Esophagus muscularis mucosa (tissue), 4 donors: ENCODE results near the gene DNAJB1. TPM values are rescaled to one million over a fixed set of nuclear protein-coding genes. Genes with fewer than 3 reads are reported as not detected.

Experiments used
- DNase-seq: peaks from one replicate; pipeline ENCODE4 v3.0.0-alpha.2; 2017; ENCODE audit errors: extremely low spot score
- H3K27ac ChIP-seq, 4 donors: fragments of 200-600 bp; sonication (generic); replicated peaks in 1 of 4; 1 replicate in 3 of 4; 2 replicates in 1 of 4; pipeline ENCODE4 v1.5.1; 2016 to 2019; ENCODE audit warnings: mild to moderate bottlenecking in 1 of 4
- H3K27me3 ChIP-seq, 4 donors: fragments of 200-600 bp; sonication (generic); one replicate each; pipeline versions ENCODE4 v1.5.1 to v1.6.0; 2016 to 2019
- H3K36me3 ChIP-seq, 4 donors: fragments of 200-600 bp; sonication (generic); one replicate each; pipeline ENCODE4 v1.5.1; 2016 to 2019
- H3K4me1 ChIP-seq, 4 donors: fragments of 200-600 bp; sonication (generic); one replicate each; pipeline ENCODE4 v1.5.1; 2016 to 2019
- H3K4me3 ChIP-seq, 4 donors: fragments of 200-600 bp; sonication (generic); 1 replicate in 2 of 4; 2 replicates in 2 of 4; pipeline ENCODE4 v1.5.1; 2016 to 2019; ENCODE audit warnings: mild to moderate bottlenecking in 4 of 4, moderate library complexity in 1 of 4
- H3K9me3 ChIP-seq, 4 donors: fragments of 200-600 bp; sonication (generic); 1 replicate in 3 of 4; 2 replicates in 1 of 4; pipeline ENCODE4 v1.5.1; 2016 to 2019
- CTCF ChIP-seq, 3 experiments: fragments of 200-600 bp in 2 of 3; fragments of 450-650 bp in 1 of 3; sonication (generic) in 2 of 3; IDR thresholded peaks; one replicate each; pipeline ENCODE4 v1.5.1; 2017 to 2019; ENCODE audit warnings: antibody characterized with exemption in 3 of 3, mild to moderate bottlenecking in 2 of 3, moderate library complexity in 1 of 3
- EP300 ChIP-seq: sonication (generic); formaldehyde crosslinking; IDR thresholded peaks from one replicate; pipeline ENCODE4 v1.6.1; 2017; ENCODE audit warnings: antibody characterized with exemption
- POLR2A ChIP-seq: fragments of 450-650 bp; IDR thresholded peaks from one replicate; pipeline ENCODE4 v1.6.1; 2017; ENCODE audit warnings: antibody characterized with exemption, moderate library complexity, mild to moderate bottlenecking, low read depth
- POLR2AphosphoS5 ChIP-seq, 2 donors: sonication (generic); formaldehyde crosslinking; IDR thresholded peaks; one replicate each; pipeline ENCODE4 v1.6.1; 2017; ENCODE audit warnings: antibody characterized with exemption in 2 of 2
- WGBS: methylation state at CpG from one replicate; pipeline ENCODE4 v1.1.5; 2018; 5-methylcytosine and 5-hydroxymethylcytosine counted together
- intact Hi-C: fragments of 100-400 bp; cut with DNase I; formaldehyde crosslinking; loops from one replicate; pipeline ENCODE4 v1.15.1; 2023
- total RNA-seq, 4 donors: library from RNA; depleted of rRNA; stranded (reverse); fragments of >200 nt; gene quantifications; one replicate each; pipeline versions ENCODE4 v1.1.0 to v1.2.1, GENCODE V29; 2016

Gene DNAJB1
- total RNA-seq, 4 donors from 2014 or later: 50.3 to 102 (median 86.3) TPM

GRCh38 chr19:14479975-14480699 lies 38.1 kb downstream of the DNAJB1 start:
- Histone ChIP-seq H3K4me1 (peaks cover 6 to 45% (median 33%) of the 10 kb centered on the region in 4 donors), H3K36me3 (peaks cover 20 to 75% (median 59%) of the 10 kb centered on the region in 4 donors), H3K4me3 (no peak overlapping the region), H3K27me3 (peaks cover 0 to 6% (median 0%) of the 10 kb centered on the region in 4 donors), H3K9me3 (no peaks in the 10 kb centered on the region), H3K27ac (peak overlapping the region in 1 of 4 donors; percentile 33)
- TF ChIP-seq POLR2AphosphoS5 (IDR thresholded peaks at IDR 0.05): peak in 1 of 2 donors; percentile 29
- peak; percentile 68 to 95 (median 76) for TF ChIP-seq CTCF (IDR thresholded peaks at IDR 0.05)
- no peak for TF ChIP-seq POLR2A
- intact Hi-C loops: loop anchor here (10.0 kb wide), 1 partner anchor 335 kb away; no protein-coding TSS in a partner anchor
- DNase-seq: no peak
- 88% methylated on average over 9 of the region's 43 CpGs for WGBS

- TF ChIP-seq POLR2A (no peak), CTCF (IDR thresholded peaks at IDR 0.05) (no peak), POLR2AphosphoS5 (IDR thresholded peaks at IDR 0.05) (no peak), EP300 (no peak)
- Histone ChIP-seq H3K36me3 (peaks cover 20 to 68% (median 54%) of the 10 kb centered on the region in 4 donors), H3K4me3 (no peak overlapping the region), H3K9me3 (no peaks in the 10 kb centered on the region), H3K4me1 (peaks cover 10 to 52% (median 39%) of the 10 kb centered on the region in 4 donors), H3K27me3 (peaks cover 0 to 12% (median 0%) of the 10 kb centered on the region in 4 donors), H3K27ac (peak overlapping the region in 1 of 4 donors; percentile 33)
- intact Hi-C loops: loop anchor here (10.0 kb wide), 1 partner anchor 335 kb away; no protein-coding TSS in a partner anchor
- no peak for DNase-seq
- 73% methylated on average over 14 of the region's 14 CpGs for WGBS
These were observed 38.8 kb downstream of the DNAJB1 start for GRCh38 chr19:14479309-14479974.

- 80% methylated on average over 21 of the region's 24 CpGs for WGBS
- intact Hi-C loops: loop anchor here (10.0 kb wide), 1 partner anchor 333 kb away; no protein-coding TSS in a partner anchor
- TF ChIP-seq EP300 (no peak), POLR2AphosphoS5 (IDR thresholded peaks at IDR 0.05) (no peak), CTCF (IDR thresholded peaks at IDR 0.05) (no peak), POLR2A (no peak)
- Histone ChIP-seq H3K36me3 (peaks cover 20 to 54% (median 49%) of the 10 kb centered on the region in 4 donors), H3K9me3 (no peaks in the 10 kb centered on the region), H3K4me3 (no peak overlapping the region), H3K27me3 (peaks cover 0 to 25% (median under 1%) of the 10 kb centered on the region in 4 donors), H3K27ac (peak overlapping the region in 3 of 4 donors; percentile 21 to 62 (median 59)), H3K4me1 (peaks cover 14 to 65% (median 50%) of the 10 kb centered on the region in 4 donors)
- DNase-seq: no peak
These were observed 40.1 kb downstream of the DNAJB1 start for GRCh38 chr19:14478113-14478545.

GRCh38 chr19:14477418-14478112 lies 40.6 kb downstream of the DNAJB1 start:
- intact Hi-C loops: loop anchor here (10.0 kb wide), 1 partner anchor 333 kb away; no protein-coding TSS in a partner anchor
- peaks cover 15 to 49% (median 45%) of the 10 kb centered on the region in 4 donors for H3K36me3 ChIP-seq
- peaks cover 0 to 30% (median 5%) of the 10 kb centered on the region in 4 donors for H3K27me3 ChIP-seq
- whole genome bisulfite sequencing: 76% methylated on average over 9 of the region's 10 CpGs
- no peak for TF ChIP-seq POLR2AphosphoS5 (IDR thresholded peaks at IDR 0.05)
- TF ChIP-seq CTCF (IDR thresholded peaks at IDR 0.05): no peak
- TF ChIP-seq POLR2A: no peak
- no peak for TF ChIP-seq EP300
- H3K9me3 ChIP-seq: no peaks in the 10 kb centered on the region
- H3K27ac ChIP-seq: peak overlapping the region; percentile 21 to 62 (median 60)
- H3K4me1 ChIP-seq: peaks cover 20 to 71% (median 56%) of the 10 kb centered on the region in 4 donors
- DNase-seq: no peak
- no peak overlapping the region for H3K4me3 ChIP-seq
